HG02610 (cell line): ENCODE measurements around the gene EBF3.

ENCODE experiments used
- ATAC-seq: cut with Tn5 transposase; IDR thresholded peaks from one replicate; pipeline ENCODE4 v1.9.1; 2021; ENCODE audit warnings: mild to moderate bottlenecking, moderate library complexity; ENCODE audit not compliant: unreplicated experiment

EBF3 gene

DNA sequence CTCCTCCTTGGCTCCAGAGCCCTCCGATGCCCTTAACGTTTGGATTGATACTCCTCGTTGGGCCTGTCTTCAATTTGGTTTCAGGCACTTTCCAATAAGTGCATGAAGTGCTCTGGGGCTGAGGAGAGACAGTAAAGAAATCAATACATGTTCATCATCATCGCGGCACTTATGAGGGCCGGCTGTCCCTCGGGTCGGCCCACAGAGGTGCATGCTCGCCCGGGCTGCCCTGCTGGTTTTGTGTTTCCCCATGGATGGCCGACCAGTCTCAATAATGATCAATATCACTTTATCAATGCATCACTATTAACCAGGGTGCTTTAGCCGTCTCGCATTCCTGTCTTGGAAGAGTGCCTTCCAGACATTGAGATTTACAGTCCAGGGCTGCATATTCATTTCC lies 154.2 kb downstream of the EBF3 start:
- no peak for ATAC-seq

DNA sequence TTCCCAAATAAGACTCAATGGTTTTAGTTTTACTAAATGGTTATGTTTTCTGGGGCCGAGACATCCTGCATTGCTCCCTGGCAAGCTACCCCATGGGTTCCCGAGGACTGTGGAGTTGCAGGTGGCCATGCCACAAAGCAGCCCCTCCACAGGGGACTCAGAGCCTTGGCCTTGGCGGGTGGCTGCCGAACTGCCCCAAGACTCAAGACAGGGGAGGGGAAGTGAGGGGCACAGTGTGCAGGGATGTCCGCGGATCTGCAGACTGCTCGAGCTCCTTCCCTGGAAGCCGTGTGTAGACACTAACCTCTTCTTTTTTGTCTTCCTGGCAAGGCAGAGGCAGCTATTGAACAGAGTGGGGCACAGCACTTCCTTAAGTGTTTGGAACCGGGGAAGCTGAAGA lies 154.6 kb downstream of the EBF3 start:
- no peak for ATAC-seq

- ATAC-seq, result no peak
Observed at GRCh38 chr10:129808092-129808983, 155.7 kb downstream of the EBF3 start.

GRCh38 chr10:129807211-129807610 lies 156.9 kb downstream of the EBF3 start:
- no peak for ATAC-seq

GRCh38 chr10:129800796-129801340 lies 163.2 kb downstream of the EBF3 start:
- ATAC-seq, result no peak

GRCh38 chr10:129799942-129800341 lies 164.1 kb downstream of the EBF3 start:
- ATAC-seq, result no peak

- ATAC-seq, result no peak
Observed at GRCh38 chr10:129796710-129797420, 167.2 kb downstream of the EBF3 start.

DNA sequence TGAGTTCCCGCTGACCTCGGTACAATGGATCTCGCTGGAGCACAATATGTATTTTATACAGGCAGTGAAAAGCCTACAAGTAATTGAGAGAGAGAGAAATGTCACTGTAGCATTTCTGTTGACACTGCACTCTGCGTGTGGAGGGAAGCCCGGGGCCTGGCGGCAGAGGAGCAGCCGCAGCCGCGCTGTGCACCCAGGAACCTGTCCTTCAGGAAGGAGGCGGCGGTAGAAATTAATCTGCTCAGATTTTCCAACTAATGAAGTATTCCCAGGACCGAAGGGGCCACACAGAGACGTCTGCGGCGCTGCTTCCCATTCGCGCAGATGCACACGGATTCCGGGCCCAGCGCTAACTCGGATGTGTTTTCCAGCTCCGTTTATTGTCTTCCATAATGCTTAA lies 170.1 kb downstream of the EBF3 start:
- no peak for ATAC-seq

DNA sequence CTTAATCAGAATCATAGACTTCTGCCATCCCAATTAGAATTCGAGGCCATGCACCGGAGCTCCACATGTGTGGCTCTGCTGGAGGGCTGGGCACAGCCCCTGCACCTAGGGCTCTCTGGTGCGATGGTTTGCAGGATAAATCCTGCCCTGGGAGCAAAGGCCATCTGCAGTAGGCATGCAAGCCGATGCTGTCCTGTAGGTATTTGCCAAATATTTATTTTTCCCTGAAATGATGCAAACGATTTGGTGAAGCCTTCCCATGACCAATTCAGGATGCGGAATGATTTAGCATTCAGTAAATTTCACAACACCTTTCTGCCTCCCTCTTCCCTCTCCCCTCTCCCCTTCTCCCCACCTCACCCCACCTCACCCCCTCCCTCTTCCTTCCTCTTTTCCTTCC lies 170.6 kb downstream of the EBF3 start:
- ATAC-seq, result no peak

- no peak for ATAC-seq
Observed at GRCh38 chr10:129792864-129793263, 171.2 kb downstream of the EBF3 start.

GRCh38 chr10:129792141-129792540 lies 171.9 kb downstream of the EBF3 start:
- ATAC-seq, result no peak

GRCh38 chr10:129790715-129791446 lies 173.2 kb downstream of the EBF3 start:
- ATAC-seq, result no peak

- ATAC-seq, result no peak
Observed at GRCh38 chr10:129788215-129788614, 175.9 kb downstream of the EBF3 start.

- ATAC-seq, result no peak
Observed at GRCh38 chr10:129787557-129787956, 176.5 kb downstream of the EBF3 start.

DNA sequence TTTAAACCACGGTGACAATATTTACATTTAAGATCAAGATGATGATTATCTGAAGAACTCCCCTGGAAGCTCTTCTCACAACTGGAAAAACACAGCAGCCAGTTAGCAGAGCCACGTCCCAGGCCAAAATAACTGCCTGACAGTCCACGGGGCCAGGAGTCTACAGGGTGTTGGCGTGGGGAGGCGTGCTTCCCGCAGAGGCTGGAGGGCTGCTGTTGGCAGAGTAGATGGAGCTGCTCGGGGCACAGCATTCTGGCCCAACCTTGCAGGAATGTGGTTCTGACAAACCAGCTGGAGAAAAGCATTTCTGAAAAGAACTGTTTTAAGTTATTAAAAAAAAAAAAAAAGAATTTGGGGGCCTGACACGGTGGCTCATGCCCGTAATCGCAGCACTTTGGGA lies 177.9 kb downstream of the EBF3 start:
- no peak for ATAC-seq

GRCh38 chr10:129785536-129785981 lies 178.5 kb downstream of the EBF3 start:
- ATAC-seq, result no peak
